Muscle of leg (tissue), 11 donors: ENCODE results near the gene CDK1. TPM values are rescaled to one million over a fixed set of nuclear protein-coding genes. Genes with fewer than 3 reads are reported as not detected.

Source experiments
- DNase-seq: peaks from one replicate; pipeline ENCODE4 v3.0.0; 2013
- H3K27ac ChIP-seq: one replicate; pipeline ENCODE4 v1.5.1; 2013; ENCODE audit warnings: mild to moderate bottlenecking, low read length, control low read depth
- H3K27me3 ChIP-seq: one replicate; pipeline ENCODE4 v1.6.1; 2013; ENCODE audit warnings: low read length; ENCODE audit not compliant: control insufficient read depth, insufficient read depth
- H3K36me3 ChIP-seq: one replicate; pipeline ENCODE4 v1.6.1; 2013; ENCODE audit warnings: low read length; ENCODE audit not compliant: control insufficient read depth, insufficient read depth
- H3K4me1 ChIP-seq: one replicate; pipeline ENCODE4 v1.6.1; 2013; ENCODE audit warnings: low read length; ENCODE audit not compliant: control insufficient read depth, insufficient read depth
- H3K4me3 ChIP-seq: one replicate; pipeline ENCODE4 v1.5.1; 2013; ENCODE audit warnings: low read length, control low read depth
- H3K9me3 ChIP-seq: replicated peaks from 2 replicates; pipeline ENCODE4 v1.6.1; 2013; ENCODE audit warnings: low read depth, low read length; ENCODE audit not compliant: control insufficient read depth
- WGBS: methylation state at CpG from one replicate; pipeline ENCODE4 v1.1.5; 2013; ENCODE audit warnings: missing lambda C conversion rate; ENCODE audit not compliant: insufficient coverage; 5-methylcytosine and 5-hydroxymethylcytosine counted together
- polyA plus RNA-seq, 8 donors: library from polyadenylated mRNA; unstranded; fragments of 120-200 nt; gene quantifications; one replicate each; pipeline versions ENCODE4 v1.2.1 to v1.2.3, GENCODE V29; 2013; ENCODE audit warnings: inconsistent platforms in 1 of 8, low replicate concordance in 1 of 8; ENCODE audit not compliant: insufficient read length in 8 of 8, insufficient read depth in 1 of 8
- total RNA-seq: library from RNA; stranded (reverse); fragments of 120-200 nt; gene quantifications from one replicate; pipeline ENCODE4 v1.2.4, GENCODE V29; 2013

The CDK1 gene
- total and polyA plus RNA-seq, 9 donors = 30.9 to 54.8 (median 40.4) TPM

DNA sequence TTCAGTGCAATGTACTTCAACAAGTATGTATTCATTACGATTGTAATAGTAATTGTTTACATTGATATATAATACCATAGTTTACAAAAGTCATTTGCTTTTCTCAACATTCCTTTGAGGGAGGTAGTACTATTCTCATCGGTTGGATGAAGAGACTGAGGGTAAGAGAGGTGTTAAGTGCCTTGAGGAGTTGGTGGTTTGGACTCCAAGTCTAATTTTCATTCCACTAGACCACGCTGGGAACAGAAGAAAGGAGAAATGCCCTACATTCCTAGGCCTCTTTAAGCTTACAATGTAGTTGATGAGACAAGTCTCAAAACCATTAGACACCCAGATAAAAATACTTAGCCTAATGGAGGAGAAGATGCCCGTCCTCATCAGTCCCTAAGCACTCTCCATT lies 28.6 kb downstream of the CDK1 start:
- no peak for DNase-seq
- H3K9me3 ChIP-seq = no peaks in the 10 kb centered on the region
- H3K4me1 ChIP-seq = no peaks in the 10 kb centered on the region
- H3K27me3 ChIP-seq = no peaks in the 10 kb centered on the region
- WGBS = no CpG with 5 or more reads among the region's 4 CpGs
- no peaks in the 10 kb centered on the region for H3K36me3 ChIP-seq
- H3K4me3 ChIP-seq = no peak overlapping the region
- no peak overlapping the region for H3K27ac ChIP-seq

DNA sequence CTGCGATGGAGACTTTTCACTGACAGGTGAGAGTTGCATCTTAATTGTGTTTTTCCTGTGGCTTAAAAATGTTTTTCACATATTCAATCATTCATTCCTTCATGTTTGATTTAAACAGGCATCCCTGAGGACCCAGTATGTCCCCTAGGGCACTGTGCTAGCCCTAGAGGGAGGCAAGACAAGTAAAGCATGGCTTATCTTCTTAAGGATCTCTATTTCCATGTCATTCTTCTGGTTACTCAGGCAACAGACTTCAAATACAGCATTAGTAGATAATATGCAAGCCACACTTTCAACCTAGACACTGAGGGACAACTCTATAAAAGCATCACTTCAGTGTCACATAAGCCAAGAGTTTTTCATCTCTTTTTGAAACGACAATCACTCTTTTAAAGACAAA lies 29.2 kb downstream of the CDK1 start:
- Histone ChIP-seq H3K4me1 (no peaks in the 10 kb centered on the region), H3K36me3 (no peaks in the 10 kb centered on the region), H3K27me3 (no peaks in the 10 kb centered on the region), H3K4me3 (no peak overlapping the region), H3K27ac (no peak overlapping the region), H3K9me3 (no peaks in the 10 kb centered on the region)
- 67% methylated on average over 1 of the region's 2 CpGs for WGBS
- no peak for DNase-seq

DNA sequence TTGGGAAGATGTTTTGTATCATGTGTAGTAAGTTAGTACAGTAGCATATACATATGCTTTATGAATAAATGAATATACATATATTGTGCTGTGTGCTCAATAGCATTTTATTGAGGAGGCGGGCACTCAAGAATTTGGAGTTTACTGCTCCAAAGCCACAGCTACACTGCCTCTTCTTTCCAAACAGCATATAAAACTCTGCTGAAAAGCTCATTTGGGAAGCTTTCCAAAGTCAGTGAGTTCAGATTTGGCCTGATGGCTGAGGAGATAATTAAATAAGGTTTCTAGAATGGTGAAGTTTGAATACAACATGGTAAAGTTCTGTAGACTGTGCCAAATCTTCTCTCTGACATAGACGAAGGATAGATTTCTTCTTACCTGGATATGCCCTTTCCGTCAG lies 29.8 kb downstream of the CDK1 start:
- no peak overlapping the region for H3K4me3 ChIP-seq
- no peaks in the 10 kb centered on the region for H3K9me3 ChIP-seq
- DNase-seq = peak; percentile 46
- no peaks in the 10 kb centered on the region for H3K36me3 ChIP-seq
- H3K27ac ChIP-seq = no peak overlapping the region
- WGBS = no CpG with 5 or more reads among the region's 3 CpGs
- H3K4me1 ChIP-seq = no peaks in the 10 kb centered on the region
- no peaks in the 10 kb centered on the region for H3K27me3 ChIP-seq

DNA sequence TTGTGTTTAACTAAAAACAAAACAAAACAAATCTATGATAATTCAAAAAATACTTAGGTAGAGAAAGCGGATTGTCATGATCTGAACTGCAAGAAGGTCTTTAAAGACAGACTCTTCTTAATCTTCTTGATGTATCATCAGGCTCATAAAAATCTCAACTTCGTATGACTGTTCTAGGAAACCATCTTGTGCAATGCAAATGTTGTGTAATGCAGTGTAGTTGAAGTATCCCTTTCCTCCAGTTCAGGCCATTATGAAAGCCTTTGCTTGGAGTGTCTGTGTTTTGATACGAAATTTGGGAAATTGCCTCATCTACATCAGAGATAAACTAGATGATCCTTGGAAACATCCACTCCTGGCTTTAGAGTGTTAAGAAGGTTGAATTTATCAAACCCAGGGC lies 30.9 kb downstream of the CDK1 start:
- Histone ChIP-seq H3K36me3 (no peaks in the 10 kb centered on the region), H3K4me1 (no peaks in the 10 kb centered on the region), H3K27me3 (no peaks in the 10 kb centered on the region), H3K9me3 (no peaks in the 10 kb centered on the region), H3K4me3 (no peak overlapping the region), H3K27ac (no peak overlapping the region)
- DNase-seq = no peak
- no CpG with 5 or more reads among the region's 3 CpGs for WGBS

DNA sequence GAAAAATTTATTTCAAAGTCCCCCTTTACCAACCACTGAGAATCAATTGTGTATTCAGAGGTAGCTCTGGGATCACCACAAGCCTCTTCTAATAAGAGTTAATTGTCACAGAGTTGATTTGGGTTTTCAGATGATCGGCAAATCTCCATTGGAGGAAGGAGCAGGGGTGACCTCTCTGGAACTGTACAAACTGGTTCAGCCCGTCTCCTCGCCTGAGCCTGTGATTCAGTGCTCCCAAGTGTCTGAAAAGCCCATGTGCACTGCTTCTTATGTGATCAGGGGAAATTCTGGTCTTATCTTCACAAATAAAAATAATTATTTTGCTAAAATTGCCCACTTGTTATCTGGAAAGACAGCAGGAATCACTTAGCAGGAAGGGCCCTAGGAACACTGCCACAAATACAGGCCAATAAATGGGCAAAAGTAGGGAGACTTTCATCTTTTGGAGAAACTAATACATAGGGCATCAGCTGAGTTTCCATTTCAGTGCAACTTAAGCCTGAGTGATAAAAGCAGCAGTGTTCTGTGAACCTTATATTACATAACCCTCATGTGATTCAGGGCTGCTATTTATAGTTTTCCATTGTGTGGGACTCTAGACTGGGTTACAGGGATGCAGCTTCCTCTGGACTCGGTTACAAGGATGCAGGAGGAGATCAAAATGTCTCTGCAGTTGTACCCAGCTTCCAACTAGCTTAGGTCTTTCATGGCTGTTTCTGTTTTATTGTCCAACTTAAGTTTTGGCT lies 32.3 kb downstream of the CDK1 start:
- Histone ChIP-seq H3K9me3 (no peaks in the 10 kb centered on the region), H3K27ac (no peak overlapping the region), H3K36me3 (no peaks in the 10 kb centered on the region), H3K27me3 (no peaks in the 10 kb centered on the region), H3K4me1 (no peaks in the 10 kb centered on the region), H3K4me3 (no peak overlapping the region)
- 44% methylated on average over 2 of the region's 4 CpGs for WGBS
- DNase-seq = peak; percentile 79

DNA sequence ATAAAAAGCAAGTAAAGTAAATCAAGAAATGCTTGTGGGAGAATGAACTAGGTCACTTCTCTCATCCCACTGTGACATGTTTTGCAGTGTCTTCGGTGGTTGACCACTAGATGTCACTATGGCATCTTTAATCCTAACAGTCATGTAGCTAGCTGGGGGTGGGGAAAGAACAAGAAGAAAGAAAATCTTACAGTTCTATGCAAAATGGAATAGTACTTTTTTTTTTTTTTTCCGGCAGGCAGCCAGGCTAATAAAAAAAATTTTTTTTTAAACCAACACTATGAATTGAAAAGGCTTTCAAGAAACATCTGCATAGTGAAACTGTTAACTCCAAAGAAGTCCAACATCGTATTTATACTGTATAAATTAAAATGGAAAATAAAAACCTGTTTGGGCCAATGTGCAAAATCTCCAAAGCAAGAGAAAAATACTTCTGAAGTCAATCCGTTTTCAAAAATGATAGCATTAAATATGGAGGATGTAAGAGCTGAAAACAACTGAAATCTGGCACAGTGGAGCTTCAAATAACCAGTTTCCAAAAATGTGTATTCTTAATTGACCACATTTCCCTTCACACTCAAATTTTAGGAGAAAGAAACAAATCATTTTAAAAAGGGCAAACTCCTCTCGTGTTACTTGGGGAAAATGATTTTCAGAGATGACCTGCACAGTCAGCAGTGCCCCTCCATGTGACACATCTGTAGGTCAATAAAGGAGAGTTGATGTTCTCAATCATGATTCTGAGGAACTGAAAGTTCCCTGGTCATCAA lies 38.5 kb downstream of the CDK1 start:
- H3K36me3 ChIP-seq = no peaks in the 10 kb centered on the region
- DNase-seq = peak; percentile 97
- no peaks in the 10 kb centered on the region for H3K9me3 ChIP-seq
- no peak overlapping the region for H3K4me3 ChIP-seq
- no peaks in the 10 kb centered on the region for H3K27me3 ChIP-seq
- no CpG with 5 or more reads among the region's 5 CpGs for WGBS
- no peak overlapping the region for H3K27ac ChIP-seq
- no peaks in the 10 kb centered on the region for H3K4me1 ChIP-seq

DNA sequence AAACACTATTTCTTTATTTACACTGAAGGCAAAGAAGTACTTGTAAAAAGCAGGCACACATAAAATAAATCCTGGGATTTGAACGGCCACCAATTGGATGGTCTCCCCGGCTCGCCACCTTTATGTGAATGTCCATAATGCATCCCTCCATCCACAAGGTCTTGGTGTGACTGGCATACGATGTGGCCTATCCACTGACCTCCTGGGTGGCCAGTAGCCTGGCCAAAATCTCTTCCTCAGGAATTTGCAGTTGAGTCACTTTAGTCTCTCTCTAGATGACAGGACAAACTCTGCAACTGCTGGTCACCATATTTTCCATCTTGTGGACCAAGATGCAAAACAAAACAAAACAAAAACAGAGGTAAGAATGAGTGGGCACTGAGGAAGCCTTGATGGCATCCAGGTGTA lies 39.1 kb downstream of the CDK1 start:
- no peaks in the 10 kb centered on the region for H3K9me3 ChIP-seq
- H3K4me1 ChIP-seq = no peaks in the 10 kb centered on the region
- H3K36me3 ChIP-seq = no peaks in the 10 kb centered on the region
- DNase-seq = no peak
- no peak overlapping the region for H3K4me3 ChIP-seq
- no peaks in the 10 kb centered on the region for H3K27me3 ChIP-seq
- no peak overlapping the region for H3K27ac ChIP-seq
- 60% methylated on average over 2 of the region's 4 CpGs for WGBS

DNA sequence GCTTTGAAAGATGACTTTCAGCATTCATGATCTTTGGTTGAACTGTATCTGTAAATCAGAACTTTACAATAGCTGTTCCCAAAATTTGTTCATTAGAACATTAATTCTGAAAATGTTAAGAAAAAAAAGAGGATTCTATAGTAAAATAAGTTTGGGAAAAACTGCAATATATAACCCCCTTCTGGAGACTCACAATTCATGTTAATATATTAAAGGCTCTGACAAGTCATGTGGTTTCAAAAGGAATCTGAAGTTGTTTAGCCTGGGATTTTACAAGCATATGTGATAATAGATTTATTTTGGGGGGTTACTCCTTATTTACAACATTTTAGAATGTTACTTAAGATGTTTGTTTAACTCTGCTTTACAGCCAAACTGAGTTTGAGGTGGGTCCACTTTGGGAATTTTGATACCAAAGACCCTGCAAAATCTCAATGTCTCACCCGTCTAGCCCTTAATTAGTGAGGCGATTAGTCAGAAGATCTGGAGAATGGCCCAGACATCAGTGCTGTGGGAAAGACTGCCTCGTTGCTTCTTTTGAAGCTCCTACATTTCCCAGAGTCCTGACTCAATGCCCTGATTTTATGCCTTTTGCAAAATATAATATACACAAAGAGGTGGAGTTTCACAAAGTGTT lies 40.0 kb downstream of the CDK1 start:
- no peak overlapping the region for H3K4me3 ChIP-seq
- H3K4me1 ChIP-seq = no peaks in the 10 kb centered on the region
- no peak overlapping the region for H3K27ac ChIP-seq
- no peaks in the 10 kb centered on the region for H3K27me3 ChIP-seq
- no peaks in the 10 kb centered on the region for H3K9me3 ChIP-seq
- WGBS = no CpG with 5 or more reads among the region's 3 CpGs
- no peak for DNase-seq
- no peaks in the 10 kb centered on the region for H3K36me3 ChIP-seq

DNA sequence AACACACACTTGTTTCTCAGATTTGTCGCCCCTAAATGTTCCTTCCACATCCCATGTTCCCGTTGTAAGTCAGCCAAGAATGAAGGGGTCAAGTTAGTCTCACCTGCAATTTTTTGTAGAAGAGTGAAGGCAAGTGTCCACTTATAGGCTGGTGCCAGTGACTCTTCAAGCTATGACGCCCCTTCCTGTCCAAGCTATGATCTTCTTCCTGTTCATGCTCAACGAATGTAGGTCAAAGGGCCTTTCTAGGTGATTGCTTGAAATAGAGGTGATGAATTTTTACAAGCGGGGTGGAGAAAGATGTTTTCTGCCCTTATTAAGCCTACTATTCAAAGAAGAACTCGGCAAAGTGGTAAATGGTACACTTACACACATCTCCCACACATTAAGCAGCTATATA lies 41.0 kb downstream of the CDK1 start:
- no peaks in the 10 kb centered on the region for H3K36me3 ChIP-seq
- H3K4me1 ChIP-seq = no peaks in the 10 kb centered on the region
- H3K4me3 ChIP-seq = no peak overlapping the region
- H3K9me3 ChIP-seq = no peaks in the 10 kb centered on the region
- WGBS = no CpG with 5 or more reads among the region's 6 CpGs
- H3K27ac ChIP-seq = no peak overlapping the region
- H3K27me3 ChIP-seq = no peaks in the 10 kb centered on the region
- no peak for DNase-seq

DNA sequence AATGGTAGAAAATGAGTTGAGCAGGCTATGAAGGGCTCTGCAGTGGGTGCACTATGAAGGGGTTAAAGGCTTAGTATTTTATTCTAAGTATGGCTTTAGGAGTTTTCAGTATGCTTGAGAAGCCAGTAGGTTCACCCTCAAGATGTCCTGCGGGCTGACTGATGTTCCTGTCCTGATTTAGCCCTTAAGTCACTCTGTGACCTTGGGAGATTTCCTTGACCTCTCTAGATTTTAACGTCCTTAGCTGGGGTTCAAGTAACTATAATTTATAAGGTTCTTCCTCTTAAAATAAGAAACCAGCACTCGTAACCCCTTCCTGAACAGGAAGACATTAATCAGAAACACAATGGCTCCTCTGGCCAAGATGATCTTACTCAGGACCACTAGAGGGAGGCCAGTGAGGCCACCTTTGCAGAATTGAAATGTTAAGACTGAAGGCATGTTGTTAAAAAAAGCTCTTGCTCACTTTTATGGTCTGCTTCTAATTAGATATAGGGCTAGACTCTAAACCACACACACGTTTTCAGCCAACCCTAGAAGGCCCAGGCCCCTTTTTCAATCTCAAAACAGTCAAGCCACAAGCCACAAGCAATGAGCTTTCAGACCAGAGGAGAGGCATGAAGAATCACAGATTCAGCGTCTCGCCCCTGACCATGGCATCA lies 41.9 kb downstream of the CDK1 start:
- no peak overlapping the region for H3K4me3 ChIP-seq
- no peaks in the 10 kb centered on the region for H3K4me1 ChIP-seq
- H3K27ac ChIP-seq = no peak overlapping the region
- no peak for DNase-seq
- WGBS = 40% methylated on average over 1 of the region's 6 CpGs
- no peaks in the 10 kb centered on the region for H3K27me3 ChIP-seq
- no peaks in the 10 kb centered on the region for H3K36me3 ChIP-seq
- H3K9me3 ChIP-seq = no peaks in the 10 kb centered on the region
